Mesenchymal stem cell (in vitro differentiated cells and primary cell): ENCODE results near the gene HSPA1A.
"Not testable (repeated sequence)": the region's sequence is repeated elsewhere in the genome, so short reads cannot be mapped to it uniquely, and the experiment has no call there.

ENCODE experiments used
- DNase-seq: peaks from one replicate; pipeline ENCODE4 v3.0.0-alpha.2; 2013
- H2AFZ ChIP-seq: one replicate; pipeline ENCODE4 v1.6.1; 2013; ENCODE audit warnings: low read depth, mild to moderate bottlenecking, control low read depth, inconsistent platforms, low read length, moderate library complexity
- H2AK5ac ChIP-seq: 2 replicates; pipeline ENCODE4 v1.6.1; 2013; ENCODE audit warnings: low read length, moderate library complexity, mild to moderate bottlenecking, inconsistent platforms; ENCODE audit not compliant: severe bottlenecking
- H2BK120ac ChIP-seq: one replicate; pipeline ENCODE4 v1.6.1; 2013; ENCODE audit warnings: low read depth, mild to moderate bottlenecking, inconsistent platforms, low read length, moderate library complexity
- H2BK12ac ChIP-seq, 2 experiments: one replicate each; pipeline ENCODE4 v1.6.1; 2013; ENCODE audit warnings: inconsistent platforms in 2 of 2, low read length in 2 of 2, mild to moderate bottlenecking in 2 of 2, moderate library complexity in 2 of 2, control low read depth in 1 of 2
- H2BK15ac ChIP-seq: one replicate; pipeline ENCODE4 v1.6.1; 2013; ENCODE audit warnings: mild to moderate bottlenecking, low read depth, inconsistent platforms; ENCODE audit not compliant: poor library complexity, severe bottlenecking
- H2BK5ac ChIP-seq: 2 replicates; pipeline ENCODE4 v1.6.1; 2013; ENCODE audit warnings: low read depth, mild to moderate bottlenecking, low read length, control low read depth, inconsistent platforms; ENCODE audit not compliant: poor library complexity, severe bottlenecking
- H3K14ac ChIP-seq, 2 experiments: one replicate each; pipeline ENCODE4 v1.6.1; 2013; ENCODE audit warnings: inconsistent platforms in 2 of 2, low read length in 2 of 2, control low read depth in 1 of 2, mild to moderate bottlenecking in 1 of 2, moderate library complexity in 1 of 2
- H3K18ac ChIP-seq, 2 experiments: one replicate each; pipeline ENCODE4 v1.6.1; 2013; ENCODE audit warnings: inconsistent platforms in 2 of 2, low read length in 2 of 2, control low read depth in 1 of 2, low read depth in 1 of 2, mild to moderate bottlenecking in 1 of 2
- H3K23ac ChIP-seq, 2 experiments: one replicate each; pipeline ENCODE4 v1.6.1; 2013; ENCODE audit warnings: inconsistent platforms in 2 of 2, low read length in 2 of 2, mild to moderate bottlenecking in 2 of 2, moderate library complexity in 2 of 2, control low read depth in 1 of 2
- H3K27ac ChIP-seq: 2 replicates; pipeline ENCODE4 v1.5.1; 2013; ENCODE audit warnings: mild to moderate bottlenecking, moderate library complexity, low read length, control low read depth, inconsistent platforms; ENCODE audit not compliant: poor library complexity, severe bottlenecking
- H3K27me3 ChIP-seq, 2 experiments: 2 replicates each; pipeline versions ENCODE4 v1.6.1 to v1.7.0; 2013; ENCODE audit warnings: low read length in 2 of 2, mild to moderate bottlenecking in 2 of 2, moderate library complexity in 2 of 2, control low read depth in 1 of 2, inconsistent platforms in 1 of 2; ENCODE audit not compliant: control insufficient read depth in 1 of 2, insufficient read depth in 1 of 2
- H3K36me3 ChIP-seq, 2 experiments: 2 replicates each; pipeline versions ENCODE4 v1.6.1 to v1.7.0; 2013; ENCODE audit warnings: low read length in 2 of 2, control low read depth in 1 of 2, inconsistent platforms in 1 of 2, low read depth in 1 of 2, mild to moderate bottlenecking in 1 of 2; ENCODE audit not compliant: insufficient read depth in 2 of 2, control insufficient read depth in 1 of 2
- H3K4ac ChIP-seq, 2 experiments: one replicate each; pipeline ENCODE4 v1.6.1; 2013; ENCODE audit warnings: inconsistent platforms in 2 of 2, low read length in 2 of 2, mild to moderate bottlenecking in 2 of 2, moderate library complexity in 2 of 2, control low read depth in 1 of 2, low read depth in 1 of 2
- H3K4me1 ChIP-seq: 2 replicates; pipeline ENCODE4 v1.6.1; 2013; ENCODE audit warnings: low read depth, low read length, control low read depth; ENCODE audit not compliant: control insufficient read depth, insufficient read depth
- H3K4me2 ChIP-seq: 2 replicates; pipeline ENCODE4 v1.6.1; 2013; ENCODE audit warnings: low read length, mild to moderate bottlenecking, inconsistent platforms; ENCODE audit not compliant: poor library complexity, severe bottlenecking
- H3K4me3 ChIP-seq, 2 experiments: 2 replicates each; pipeline versions ENCODE4 v1.5.1 to v1.7.0; 2013; ENCODE audit warnings: low read length in 2 of 2, mild to moderate bottlenecking in 2 of 2, control low read depth in 1 of 2, low read depth in 1 of 2; ENCODE audit not compliant: insufficient read depth in 1 of 2
- H3K79me1 ChIP-seq: replicated peaks from 2 replicates; pipeline ENCODE4 v1.6.1; 2013; ENCODE audit warnings: mild to moderate bottlenecking, control low read depth, low read length, inconsistent platforms; ENCODE audit not compliant: poor library complexity, severe bottlenecking
- H3K9ac ChIP-seq: 2 replicates; pipeline ENCODE4 v1.7.0; 2013; ENCODE audit warnings: mild to moderate bottlenecking, low read length, moderate library complexity
- H3K9me3 ChIP-seq: 2 replicates; pipeline ENCODE4 v1.7.0; 2013; ENCODE audit warnings: mild to moderate bottlenecking, low read length; ENCODE audit not compliant: control insufficient read depth
- H4K8ac ChIP-seq: one replicate; pipeline ENCODE4 v1.6.1; 2013; ENCODE audit warnings: inconsistent platforms, mild to moderate bottlenecking, low read length, moderate library complexity
- H4K91ac ChIP-seq: one replicate; pipeline ENCODE4 v1.6.1; 2013; ENCODE audit warnings: mild to moderate bottlenecking, low read length, inconsistent platforms
- WGBS: methylation state at CpG from one replicate; pipeline ENCODE4 v1.1.7; 2013; ENCODE audit warnings: mixed read lengths; 5-methylcytosine and 5-hydroxymethylcytosine counted together

Gene HSPA1A

DNA sequence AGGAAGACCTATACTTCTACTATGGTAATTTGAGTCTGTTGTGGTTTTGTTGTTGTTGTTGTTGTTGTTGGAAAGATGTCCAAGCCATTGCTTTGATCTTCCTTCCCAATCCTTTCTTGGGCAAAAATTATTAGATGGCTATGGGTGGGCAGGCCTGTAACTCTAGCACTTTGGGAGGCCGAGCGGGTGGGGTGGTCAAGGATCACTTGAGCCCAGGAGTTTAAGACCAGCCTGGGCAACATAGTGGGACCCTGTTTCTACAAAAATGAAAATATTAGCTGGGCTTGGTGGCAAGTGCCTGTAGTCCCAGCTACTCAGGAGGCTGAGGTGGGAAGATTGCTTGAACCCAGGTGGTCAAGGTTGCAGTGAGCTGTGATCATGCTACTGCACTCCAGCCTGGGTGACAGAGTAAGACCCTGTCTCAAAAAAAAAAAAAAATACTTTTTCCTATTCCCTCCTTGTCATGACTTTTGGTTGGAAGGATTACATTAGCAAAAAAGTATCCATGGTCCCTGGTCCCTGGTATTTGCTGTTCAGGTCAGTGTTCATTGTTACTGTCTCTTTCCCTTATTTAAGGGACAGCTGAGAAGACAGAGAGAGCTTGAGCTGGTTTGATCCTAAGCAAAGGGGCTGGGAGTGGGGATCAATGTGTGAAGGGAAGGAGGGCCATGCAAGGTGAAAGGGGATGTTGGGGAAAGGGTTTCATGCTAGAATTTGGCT lies 35.6 kb downstream of the HSPA1A start:
- Histone ChIP-seq H2BK120ac (no peak overlapping the region), H3K14ac (no peak overlapping the region), H2AFZ (no peak overlapping the region), H4K8ac (no peak overlapping the region), H3K79me1 (no peaks in the 10 kb centered on the region), H3K27me3 (no peaks in the 10 kb centered on the region), H3K27ac (peak overlapping the region; percentile 93), H3K36me3 (peaks cover 0 to 6% of the 10 kb centered on the region in 2 experiments), H3K4ac (no peak overlapping the region), H3K23ac (no peak overlapping the region), H2BK12ac (no peak overlapping the region), H3K18ac (no peak overlapping the region), H3K4me3 (no peak overlapping the region), H3K9ac (no peak overlapping the region), H2AK5ac (peak overlapping the region; percentile 45), H3K9me3 (no peaks in the 10 kb centered on the region), H3K4me2 (no peak overlapping the region), H2BK5ac (peak overlapping the region; percentile 14), H4K91ac (no peak overlapping the region), H3K4me1 (peaks cover 11% of the 10 kb centered on the region), H2BK15ac (no peak overlapping the region)
- WGBS, result 95% methylated on average over 2 of the region's 2 CpGs
- no peak for DNase-seq

DNA sequence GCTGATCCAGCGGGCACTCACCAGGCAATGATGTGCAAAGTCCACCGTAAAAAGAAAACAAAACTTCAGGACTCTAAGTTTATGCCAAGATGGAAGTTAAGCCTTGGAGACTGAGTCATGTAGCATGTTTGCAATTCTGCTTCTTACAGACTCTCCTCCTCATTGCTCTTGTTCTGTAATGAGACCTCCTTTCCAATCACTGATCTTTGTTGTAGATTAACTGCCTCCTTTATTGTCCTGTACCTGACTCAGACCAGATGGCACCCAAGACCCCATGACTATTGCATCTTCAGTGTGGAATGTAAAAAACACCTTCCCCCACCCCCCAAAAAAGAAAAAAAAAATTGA lies 36.1 kb downstream of the HSPA1A start:
- H2AK5ac ChIP-seq, result no peak overlapping the region
- peak overlapping the region; percentile 14 for H2BK5ac ChIP-seq
- H3K36me3 ChIP-seq, result peaks cover 0 to 5% of the 10 kb centered on the region in 2 experiments
- H3K9ac ChIP-seq, result no peak overlapping the region
- WGBS, result 83% methylated on average over 1 of the region's 2 CpGs
- H3K4ac ChIP-seq, result no peak overlapping the region
- H3K23ac ChIP-seq, result no peak overlapping the region
- H3K4me1 ChIP-seq, result peaks cover 11% of the 10 kb centered on the region
- no peaks in the 10 kb centered on the region for H3K27me3 ChIP-seq
- no peak for DNase-seq
- H3K4me3 ChIP-seq, result no peak overlapping the region
- H4K8ac ChIP-seq, result no peak overlapping the region
- no peak overlapping the region for H3K14ac ChIP-seq
- H3K9me3 ChIP-seq, result no peaks in the 10 kb centered on the region
- peak overlapping the region; percentile 93 for H3K27ac ChIP-seq
- H3K4me2 ChIP-seq, result no peak overlapping the region
- no peak overlapping the region for H2BK15ac ChIP-seq
- H4K91ac ChIP-seq, result no peak overlapping the region
- no peak overlapping the region for H3K18ac ChIP-seq
- no peak overlapping the region for H2BK120ac ChIP-seq
- no peak overlapping the region for H2AFZ ChIP-seq
- no peak overlapping the region for H2BK12ac ChIP-seq
- H3K79me1 ChIP-seq, result no peaks in the 10 kb centered on the region

DNA sequence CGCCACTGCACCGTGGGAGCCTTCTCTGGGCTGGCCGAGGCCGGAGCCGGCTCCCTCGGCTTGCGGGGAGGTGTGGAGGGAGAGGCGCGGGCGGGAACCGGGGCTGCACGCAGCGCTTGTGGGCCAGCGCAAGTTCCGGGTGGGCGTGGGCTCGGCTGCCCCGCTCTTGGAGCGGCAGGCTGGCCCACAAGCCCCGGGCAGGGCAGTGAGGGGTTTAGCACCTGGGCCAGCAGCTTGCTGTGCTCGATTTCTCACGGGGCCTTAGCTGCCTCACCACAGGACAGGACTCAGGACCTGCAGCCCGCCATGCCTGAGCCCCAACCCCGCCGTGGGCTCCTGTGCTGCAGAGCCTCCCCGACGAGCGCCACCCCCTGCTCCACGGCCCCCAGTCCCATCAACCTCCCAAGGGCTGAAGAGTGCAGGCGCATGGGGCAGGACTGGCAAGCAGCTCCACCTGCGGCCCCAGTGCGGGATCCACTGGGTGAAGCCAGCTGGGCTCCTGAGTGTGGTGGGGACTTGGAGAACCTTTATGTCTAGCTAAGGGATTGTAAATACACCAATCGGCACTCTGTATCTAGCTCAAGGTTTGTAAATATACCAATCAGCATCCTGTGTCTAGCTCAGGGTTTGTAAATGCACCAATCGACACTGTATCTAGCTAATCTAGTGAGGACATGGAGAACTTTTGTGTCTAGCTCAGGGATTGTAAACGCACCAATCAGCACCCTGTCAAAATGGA lies 36.8 kb downstream of the HSPA1A start:
- H2AK5ac ChIP-seq, H3K18ac ChIP-seq, H3K4ac ChIP-seq, H3K27ac ChIP-seq, H3K9me3 ChIP-seq, H3K27me3 ChIP-seq, H3K4me3 ChIP-seq, H3K14ac ChIP-seq, H2BK5ac ChIP-seq, H3K4me2 ChIP-seq, H2BK15ac ChIP-seq, H3K79me1 ChIP-seq, H3K36me3 ChIP-seq, H2BK120ac ChIP-seq, H3K9ac ChIP-seq, H2BK12ac ChIP-seq, H4K8ac ChIP-seq, H4K91ac ChIP-seq, DNase-seq: not testable (repeated sequence)
- peak overlapping the region; percentile 36 for H2AFZ ChIP-seq
- 61% methylated on average over 30 of the region's 35 CpGs for WGBS
- H3K23ac ChIP-seq, result peak overlapping the region in 1 of 2 experiments; percentile 41
- peaks cover 11% of the 10 kb centered on the region for H3K4me1 ChIP-seq

DNA sequence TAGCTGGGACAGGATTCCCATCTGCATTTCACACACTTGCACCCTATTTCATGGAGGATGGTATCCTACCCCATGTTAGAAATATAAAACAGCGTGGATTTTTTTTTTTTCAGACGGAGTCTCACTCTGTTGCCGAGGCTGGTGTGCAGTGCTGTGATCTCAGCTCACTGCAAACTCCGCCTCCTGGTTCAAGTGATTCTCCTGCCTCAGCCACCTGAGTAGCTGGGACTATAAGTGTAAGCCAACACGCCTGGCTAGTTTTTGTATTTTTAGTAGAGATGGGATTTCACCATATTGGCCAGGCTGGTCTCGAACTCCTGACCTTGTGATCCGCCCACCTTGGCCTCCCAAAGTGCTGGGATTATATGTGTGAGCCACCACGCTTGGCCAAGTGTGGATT lies 42.4 kb downstream of the HSPA1A start:
- H2BK12ac ChIP-seq, H3K4me3 ChIP-seq, H3K18ac ChIP-seq, H2BK5ac ChIP-seq, H3K27me3 ChIP-seq, H4K8ac ChIP-seq, H3K4me1 ChIP-seq, H2AFZ ChIP-seq, H3K23ac ChIP-seq, H3K27ac ChIP-seq, DNase-seq, H3K4ac ChIP-seq, H3K14ac ChIP-seq, H3K4me2 ChIP-seq, H2BK120ac ChIP-seq, H2BK15ac ChIP-seq, H3K9ac ChIP-seq, H2AK5ac ChIP-seq, H4K91ac ChIP-seq, H3K9me3 ChIP-seq: not testable (repeated sequence)
- Histone ChIP-seq H3K36me3 (peaks cover 36 to 43% of the 10 kb centered on the region in 2 experiments), H3K79me1 (peaks cover 33% of the 10 kb centered on the region)
- 94% methylated on average over 8 of the region's 8 CpGs for WGBS
